ENCODE measurements around the gene ATXN2. TPM values are rescaled to one million over a fixed set of nuclear protein-coding genes. Genes with fewer than 3 reads are reported as not detected.

ATXN2 gene
- total RNA-seq, 1 experiment from 2014 or later: 72.9 TPM

DNA sequence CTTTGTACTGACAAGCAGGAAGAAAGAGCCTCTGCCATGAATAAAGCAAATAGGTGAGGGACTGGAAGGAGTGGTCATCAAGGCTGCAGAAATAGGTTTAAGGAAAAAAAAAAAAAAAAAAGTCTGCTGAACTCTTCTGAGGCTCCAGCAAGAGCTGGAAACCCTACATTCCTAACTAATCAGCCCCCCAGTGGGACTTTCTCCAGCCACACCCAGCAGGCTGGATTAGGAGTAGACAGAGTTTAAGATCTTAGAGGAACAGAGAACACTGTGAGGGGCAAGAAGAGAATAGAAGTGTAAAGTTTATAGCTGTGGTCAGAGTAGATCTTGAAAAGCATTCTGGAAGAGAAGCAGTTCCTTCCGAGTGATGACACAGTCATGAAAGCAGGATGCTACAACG is 66.4 kb downstream of the ATXN2 start:
- H3K27ac Mint-ChIP-seq: peak overlapping the region in 1 of 3 experiments; percentile 69; a peak in 3 of 7 replicates
- WGBS (ENCODE audit: extremely low coverage, insufficient read length, low lambda C conversion rate): no CpG with 5 or more reads among the region's 2 CpGs

More for the DNA sequence above, 66.4 kb downstream of the ATXN2 start:
- Mint-ChIP-seq H3K4me3 (no peak overlapping the region), H3K9me3 (no peaks in the 10 kb centered on the region), H3K4me1 (peaks cover 5 to 10% of the 10 kb centered on the region in 2 experiments), H3K36me3 (ENCODE audit: insufficient read depth in 1 of 3, low read depth in 3 of 3) (peaks cover 14 to 40% (median 30%) of the 10 kb centered on the region in 3 experiments; a peak in 6 of 7 replicates), H3K27me3 (ENCODE audit: low read depth) (no peaks in the 10 kb centered on the region)
- Histone ChIP-seq H2BK12ac (ENCODE audit: insufficient read length, low read depth, low read length) (no peak overlapping the region), H3K9ac (ENCODE audit: extremely low read depth, insufficient read length, low read length) (no peak overlapping the region), H4K8ac (replicated peaks; ENCODE audit: insufficient read length, low read depth, low read length) (no peak overlapping the region), H3K27ac (ENCODE audit: insufficient read length, low read depth, low read length) (no peak overlapping the region), H3K4me1 (ENCODE audit: insufficient read depth, low read length) (no peaks in the 10 kb centered on the region; the same call in 1 of the 2 replicates), H3K79me2 (ENCODE audit: insufficient read depth, low read length) (no peaks in the 10 kb centered on the region), H3T11ph (ENCODE audit: low read length) (no peak overlapping the region), H2AFZ (ENCODE audit: low read length) (no peak overlapping the region), H2AK5ac (ENCODE audit: insufficient read length, low read length) (no peak overlapping the region), H3K4ac (ENCODE audit: low read depth, low read length) (no peak overlapping the region), H4K91ac (ENCODE audit: insufficient read length, low read depth, low read length) (no peak overlapping the region), H3K23me2 (ENCODE audit: insufficient read length, low read depth, low read length, poor library complexity, severe bottlenecking) (no peaks in the 10 kb centered on the region), H3K56ac (ENCODE audit: insufficient read length, low read depth, low read length) (no peak overlapping the region), H2BK120ac (ENCODE audit: low read depth, low read length, poor library complexity, severe bottlenecking) (no peak overlapping the region), H3K27me3 (ENCODE audit: insufficient read depth, low read length) (no peaks in the 10 kb centered on the region), H3K79me1 (ENCODE audit: insufficient read depth, low read depth, low read length, poor library complexity, severe bottlenecking) (no peaks in the 10 kb centered on the region), H2BK15ac (ENCODE audit: low read depth, low read length) (no peak overlapping the region), H4K5ac (ENCODE audit: insufficient read length, low read depth, low read length) (no peak overlapping the region), H3K18ac (ENCODE audit: insufficient read length, low read depth, low read length) (no peak overlapping the region), H3K9me3 (ENCODE audit: control insufficient read depth, low read depth, low read length) (no peaks in the 10 kb centered on the region), H2BK20ac (ENCODE audit: low read depth, low read length, poor library complexity, severe bottlenecking) (no peak overlapping the region), H3K4me2 (ENCODE audit: insufficient read depth, insufficient read length, low read length) (no peak overlapping the region), H2BK5ac (ENCODE audit: insufficient read length, low read length) (no peak overlapping the region), H3K23ac (ENCODE audit: insufficient read length, low read depth, low read length) (no peak overlapping the region), H3K14ac (ENCODE audit: insufficient read depth, low read length) (no peak overlapping the region), H4K20me1 (ENCODE audit: control insufficient read depth, insufficient read depth, insufficient read length) (no peaks in the 10 kb centered on the region)
- DNase-seq: no peak
- TF ChIP-seq, protein P1, sequence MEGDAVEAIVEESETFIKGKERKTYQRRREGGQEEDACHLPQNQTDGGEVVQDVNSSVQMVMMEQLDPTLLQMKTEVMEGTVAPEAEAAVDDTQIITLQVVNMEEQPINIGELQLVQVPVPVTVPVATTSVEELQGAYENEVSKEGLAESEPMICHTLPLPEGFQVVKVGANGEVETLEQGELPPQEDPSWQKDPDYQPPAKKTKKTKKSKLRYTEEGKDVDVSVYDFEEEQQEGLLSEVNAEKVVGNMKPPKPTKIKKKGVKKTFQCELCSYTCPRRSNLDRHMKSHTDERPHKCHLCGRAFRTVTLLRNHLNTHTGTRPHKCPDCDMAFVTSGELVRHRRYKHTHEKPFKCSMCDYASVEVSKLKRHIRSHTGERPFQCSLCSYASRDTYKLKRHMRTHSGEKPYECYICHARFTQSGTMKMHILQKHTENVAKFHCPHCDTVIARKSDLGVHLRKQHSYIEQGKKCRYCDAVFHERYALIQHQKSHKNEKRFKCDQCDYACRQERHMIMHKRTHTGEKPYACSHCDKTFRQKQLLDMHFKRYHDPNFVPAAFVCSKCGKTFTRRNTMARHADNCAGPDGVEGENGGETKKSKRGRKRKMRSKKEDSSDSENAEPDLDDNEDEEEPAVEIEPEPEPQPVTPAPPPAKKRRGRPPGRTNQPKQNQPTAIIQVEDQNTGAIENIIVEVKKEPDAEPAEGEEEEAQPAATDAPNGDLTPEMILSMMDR (conservative IDR thresholded peaks at IDR 0.05): no peak

Measured in H9 (cell line).